HG02642 (cell line): ENCODE results near the gene SKAP2.
A peak's percentile ranks its signal among the peaks of the same experiment; 100 is the strongest.
"Not testable (repeated sequence)": the region's sequence is repeated elsewhere in the genome, so short reads cannot be mapped to it uniquely, and the experiment has no call there.

Experiments used
- ATAC-seq: cut with Tn5 transposase; IDR thresholded peaks from one replicate; pipeline ENCODE4 v1.9.1; 2021; ENCODE audit warnings: mild to moderate bottlenecking; ENCODE audit not compliant: unreplicated experiment, poor library complexity

The SKAP2 gene

DNA sequence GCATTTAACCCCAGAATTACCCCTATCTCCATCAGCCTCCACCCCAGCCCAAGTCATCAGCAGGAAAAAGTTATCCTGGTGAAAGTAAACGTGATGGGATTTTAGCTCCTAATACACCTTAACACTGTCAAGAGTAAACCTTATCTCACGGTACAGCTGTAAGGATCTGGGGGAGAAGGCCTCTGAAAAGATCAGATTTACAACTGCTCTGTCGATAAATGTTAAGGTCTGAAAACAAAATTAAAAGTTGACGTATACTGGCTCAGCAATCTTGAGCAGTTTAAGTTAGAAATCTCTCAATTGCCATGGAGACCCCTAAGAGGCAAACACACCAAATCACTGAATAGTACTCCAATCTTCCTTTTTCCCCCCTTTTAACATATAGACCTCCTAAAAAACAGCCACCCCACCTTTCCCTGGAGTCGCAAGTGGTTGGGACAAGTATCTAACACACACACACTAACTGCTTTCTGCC lies 6.1 kb downstream of the SKAP2 start:
- no peak for ATAC-seq

DNA sequence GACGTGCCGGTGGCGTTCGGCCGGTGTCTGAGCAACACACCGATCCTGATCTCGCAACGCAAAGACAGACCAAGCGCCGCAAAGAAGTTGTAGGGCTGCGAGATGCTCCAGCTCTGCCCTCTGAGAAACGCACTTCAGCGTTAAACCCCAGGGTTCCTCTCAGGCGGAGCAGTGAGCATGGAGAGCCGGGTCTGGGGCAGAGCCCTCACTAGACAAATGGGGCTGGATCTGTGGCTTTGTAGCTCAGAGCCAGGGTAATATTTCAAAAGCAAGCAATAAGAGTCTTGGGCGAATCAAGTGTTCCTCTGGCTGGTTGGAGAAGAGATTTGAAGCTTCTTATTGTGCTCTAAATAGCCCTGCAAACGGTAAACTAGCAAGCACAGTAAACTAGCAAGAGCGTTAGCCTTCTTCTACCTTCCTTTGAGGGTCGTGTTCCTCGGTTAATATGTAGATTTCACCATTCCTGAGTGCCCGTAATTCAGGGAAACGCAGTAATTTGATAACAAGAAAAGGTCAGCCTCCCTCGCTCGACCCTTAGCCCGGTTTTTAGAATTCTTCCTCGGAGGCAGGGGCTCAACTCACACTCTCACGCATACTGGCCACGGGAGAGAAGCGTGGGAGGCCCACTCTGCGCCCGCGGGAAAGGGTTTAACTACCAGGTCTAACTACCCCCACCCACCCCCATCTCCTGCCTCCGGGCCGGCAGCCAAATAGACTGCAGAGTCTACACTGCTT lies 6.7 kb downstream of the SKAP2 start:
- peak; percentile 74 for ATAC-seq

DNA sequence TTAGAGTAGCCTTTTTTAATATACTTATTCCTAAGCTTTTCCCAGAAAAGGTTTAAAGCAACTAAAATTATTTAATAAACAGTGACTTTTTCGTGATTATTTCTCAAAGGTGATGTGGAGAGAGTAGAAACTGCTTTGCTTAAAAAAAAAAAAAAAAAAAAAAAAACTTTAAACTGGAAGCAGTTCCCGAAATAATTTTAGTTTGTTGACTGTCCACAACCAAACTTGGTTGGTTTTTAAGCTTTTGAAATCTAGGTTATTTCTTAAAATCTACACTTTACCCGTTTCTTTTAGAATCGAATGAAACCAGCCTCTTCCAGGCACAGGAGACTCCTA lies 7.3 kb downstream of the SKAP2 start:
- no peak for ATAC-seq

DNA sequence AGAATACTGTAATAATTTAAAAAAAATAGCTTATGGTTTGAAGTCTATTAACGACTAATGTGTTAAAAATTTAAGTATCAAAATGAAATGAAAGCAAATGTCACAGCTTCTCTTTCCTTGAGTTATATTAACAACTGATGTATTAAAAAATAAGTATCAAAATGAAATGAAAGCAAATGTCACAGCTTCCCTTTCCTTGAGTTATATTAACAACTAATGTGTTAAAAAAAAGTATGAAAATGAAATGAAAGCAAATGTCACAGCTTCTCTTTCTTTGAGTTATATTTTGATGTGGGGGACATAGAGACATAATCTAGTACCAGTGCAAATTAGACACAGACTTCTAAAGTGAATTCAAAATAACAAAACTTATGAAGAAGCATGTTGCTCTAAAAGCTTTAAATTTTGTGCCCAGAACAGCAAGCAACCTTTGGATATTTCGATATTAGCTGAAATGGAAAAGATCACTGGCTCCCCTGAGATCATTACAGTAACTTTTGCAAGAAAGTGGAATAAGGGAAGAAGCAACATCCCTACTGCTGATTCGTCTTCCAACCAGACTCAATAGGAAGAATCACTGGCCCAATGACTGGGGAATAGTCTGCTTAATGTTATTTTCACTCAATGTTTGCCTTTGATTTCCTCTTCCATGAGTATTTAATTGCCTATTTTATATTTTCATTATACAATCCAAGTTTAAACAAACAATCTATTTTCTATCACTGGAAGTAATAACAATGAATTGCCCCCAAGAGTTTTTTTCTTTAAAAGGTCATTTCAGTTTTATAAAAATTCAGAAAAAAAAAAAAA lies 8.0 kb downstream of the SKAP2 start:
- ATAC-seq, result no peak

DNA sequence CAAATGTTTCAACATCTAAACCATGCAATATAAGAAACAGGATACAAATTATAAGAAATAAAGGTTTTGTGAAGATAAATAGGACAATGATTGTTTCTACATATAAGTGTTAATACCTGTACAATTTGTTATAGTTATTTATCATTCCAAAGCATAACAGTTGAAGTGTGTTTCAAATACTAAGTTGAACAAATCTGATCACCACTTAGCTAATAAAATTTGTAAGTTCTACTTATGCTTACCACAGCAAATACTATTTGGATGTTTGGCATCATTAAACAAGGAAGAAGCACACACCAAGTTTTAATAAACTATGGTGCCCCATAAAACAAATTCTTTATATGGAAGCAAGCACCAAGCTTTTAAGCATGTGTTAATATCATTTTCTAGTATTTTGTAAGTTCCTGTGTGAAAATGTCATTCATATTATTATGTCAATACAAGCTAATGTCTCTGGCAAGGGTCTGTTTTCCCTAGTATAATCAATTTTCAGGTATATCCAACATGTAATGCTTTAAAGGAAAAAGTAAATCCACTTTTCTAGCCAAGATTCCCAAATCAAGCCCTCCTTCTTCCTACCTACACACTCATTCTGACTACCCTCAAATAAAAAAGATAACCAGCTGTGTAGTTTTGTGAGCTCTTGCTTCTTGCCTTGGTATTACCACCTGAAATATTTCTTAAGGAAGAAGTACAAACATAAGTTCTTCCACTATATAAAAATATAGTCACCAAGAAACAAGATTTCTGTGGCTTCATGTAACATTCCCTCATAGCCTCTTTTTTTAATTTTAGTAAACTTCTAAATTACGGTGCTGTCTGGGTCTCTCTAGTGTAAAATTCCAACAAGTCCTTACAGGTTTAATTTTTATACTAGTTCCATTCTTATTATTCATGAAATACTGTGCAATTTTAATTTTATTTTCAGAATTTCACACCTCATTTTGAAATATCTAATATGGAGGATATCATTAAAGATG lies 9.2 kb downstream of the SKAP2 start:
- ATAC-seq, result no peak

DNA sequence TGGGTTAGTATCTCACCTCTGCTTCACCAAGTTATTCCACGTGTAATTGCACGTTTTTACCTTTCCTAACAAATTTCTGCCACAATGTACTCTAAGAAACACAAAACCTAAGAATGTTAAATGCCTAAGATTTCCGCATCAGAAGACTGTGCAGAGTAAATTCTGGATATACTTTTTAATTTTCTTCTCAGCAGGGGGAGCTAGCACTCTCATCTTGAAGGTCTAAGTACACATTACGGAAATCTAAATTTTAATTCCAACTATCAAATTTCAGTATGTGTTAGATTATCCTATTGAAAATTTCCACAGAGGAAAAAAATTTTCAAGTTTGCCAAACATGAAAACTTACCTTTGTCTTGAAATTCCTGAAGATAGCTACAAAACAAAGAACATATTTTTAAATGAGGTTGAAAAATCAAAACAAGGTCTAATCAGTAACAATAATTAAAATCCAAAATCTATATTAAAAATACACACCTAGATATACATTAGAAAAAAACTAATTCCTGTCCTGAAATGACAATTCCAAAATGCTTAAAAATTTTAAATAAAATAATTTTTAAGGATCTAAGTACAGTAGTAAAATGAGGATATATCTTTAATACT lies 10.5 kb downstream of the SKAP2 start:
- ATAC-seq, result no peak

DNA sequence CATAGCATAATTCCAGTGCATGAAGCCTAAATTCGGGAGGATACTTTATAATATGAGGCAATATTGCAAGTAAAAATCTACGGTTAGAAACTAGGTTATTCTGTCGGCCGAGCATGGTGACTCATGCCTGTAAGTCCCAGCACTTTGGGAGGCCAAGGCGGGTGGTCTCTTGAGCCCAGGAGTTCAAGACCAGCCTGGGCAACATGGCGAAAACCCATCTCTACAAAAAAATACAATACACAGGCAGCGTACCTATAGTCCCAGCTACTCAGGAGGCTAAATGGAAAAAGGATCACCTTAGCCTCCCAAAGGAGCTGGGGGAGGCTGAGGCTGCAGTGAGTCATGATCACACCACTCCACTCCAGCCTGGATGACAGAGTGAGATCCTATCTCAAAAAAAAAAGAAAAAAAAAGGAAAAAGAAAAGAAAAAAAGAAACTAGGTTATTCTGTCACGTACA lies 14.2 kb downstream of the SKAP2 start:
- no peak for ATAC-seq

DNA sequence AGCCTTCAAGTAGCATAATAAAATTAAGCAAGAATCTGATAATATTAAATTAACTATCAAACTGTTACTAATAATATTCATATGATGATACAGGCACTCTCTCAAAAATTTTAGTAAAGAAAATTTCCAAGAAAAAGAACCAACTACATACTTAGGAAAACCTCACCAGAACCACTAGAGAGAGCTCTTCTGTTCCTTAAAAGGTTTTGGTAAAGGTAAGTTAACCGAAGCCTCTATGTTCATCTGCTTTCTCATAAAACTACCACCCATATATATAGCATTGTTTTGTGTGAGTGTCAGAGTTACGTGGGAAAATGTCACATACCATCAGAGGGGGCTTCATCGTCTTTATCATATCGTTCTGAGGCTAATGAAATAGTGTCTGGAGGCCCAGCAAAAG lies 20.7 kb downstream of the SKAP2 start:
- no peak for ATAC-seq

DNA sequence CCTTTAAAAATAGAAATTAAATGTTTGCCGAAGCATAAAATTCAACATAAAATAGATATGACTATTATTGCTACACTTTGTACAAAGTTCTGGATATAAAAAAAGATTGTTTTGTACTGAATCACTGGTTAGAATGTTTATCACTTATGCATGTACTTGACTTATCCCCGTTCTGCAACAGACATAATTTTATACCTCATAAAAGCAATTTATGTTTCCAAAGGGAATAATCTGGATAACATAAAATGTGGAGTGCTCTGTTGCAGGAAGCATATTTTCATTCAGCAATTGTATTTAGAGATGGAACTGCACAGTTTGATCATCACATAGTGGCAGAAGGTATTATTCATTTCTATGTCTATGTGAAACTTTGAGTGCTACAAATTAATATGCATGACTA lies 21.5 kb downstream of the SKAP2 start:
- no peak for ATAC-seq

DNA sequence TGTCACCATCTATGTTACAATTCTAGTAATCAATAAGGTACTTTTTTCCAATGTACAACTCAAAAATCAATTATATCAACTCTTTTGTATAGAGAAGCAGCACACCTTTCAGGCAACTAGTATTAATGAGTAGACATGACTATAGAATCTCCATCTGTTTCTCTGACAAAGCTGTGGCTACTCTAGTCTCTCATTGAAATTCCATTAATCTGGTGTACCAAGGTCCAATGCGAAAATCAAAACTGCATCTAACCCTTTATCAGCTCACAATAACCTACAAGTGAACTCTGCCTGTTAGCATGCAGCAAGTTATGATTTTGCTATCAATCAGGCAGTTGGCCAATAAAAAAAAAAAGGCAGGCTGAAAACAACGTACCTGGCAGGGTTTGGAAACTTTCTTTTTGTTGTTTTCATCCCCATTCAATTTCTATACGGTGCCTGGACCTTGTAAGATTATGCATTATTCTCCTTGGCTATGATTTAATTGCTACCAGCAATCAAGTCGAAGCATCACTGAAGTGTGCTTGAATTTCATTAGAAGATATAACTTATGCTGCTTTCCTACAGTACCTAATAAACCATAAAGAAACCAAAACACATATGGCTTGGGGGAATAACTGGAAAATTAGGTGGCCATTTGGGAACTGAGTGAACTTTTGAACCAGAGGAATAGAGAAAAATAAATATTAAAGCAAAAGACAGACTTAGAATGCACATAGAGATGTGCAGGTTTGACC lies 23.2 kb downstream of the SKAP2 start:
- no peak for ATAC-seq

DNA sequence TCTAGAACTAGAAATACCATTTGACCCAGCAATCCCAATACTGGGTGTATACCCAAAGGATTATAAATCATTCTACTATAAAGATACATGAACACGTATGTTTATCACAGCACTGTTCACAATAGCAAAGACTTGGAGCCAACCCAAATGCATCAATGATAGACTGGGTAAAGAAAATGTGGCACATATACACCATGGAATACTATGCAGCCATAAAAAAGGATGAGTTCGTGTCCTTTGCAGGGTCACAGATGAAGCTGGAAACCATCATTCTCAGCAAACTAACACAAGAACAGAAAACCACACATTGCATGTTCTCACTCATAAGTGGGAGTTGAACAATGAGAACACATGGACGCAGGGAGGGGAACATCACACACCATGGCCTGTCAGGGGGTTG lies 27.6 kb downstream of the SKAP2 start:
- not testable (repeated sequence) for ATAC-seq

DNA sequence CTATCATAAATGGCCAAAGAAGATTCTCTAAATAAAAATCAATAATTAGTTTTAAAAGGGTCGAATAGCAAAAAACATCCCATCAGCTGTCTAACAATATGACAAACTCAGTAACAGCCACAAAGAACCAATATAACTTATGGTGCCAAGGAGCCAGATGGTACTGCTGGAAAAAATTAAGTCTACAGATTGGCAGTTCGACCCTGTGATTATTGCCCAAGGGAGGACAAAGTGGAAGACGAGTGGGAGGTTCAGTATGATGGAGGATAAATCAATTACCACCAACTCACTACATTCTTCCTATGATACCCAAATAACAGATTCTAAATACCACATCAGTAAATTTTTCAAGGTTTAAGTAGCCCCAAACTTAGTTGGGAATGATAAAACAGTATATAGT lies 49.0 kb downstream of the SKAP2 start:
- ATAC-seq, result no peak

DNA sequence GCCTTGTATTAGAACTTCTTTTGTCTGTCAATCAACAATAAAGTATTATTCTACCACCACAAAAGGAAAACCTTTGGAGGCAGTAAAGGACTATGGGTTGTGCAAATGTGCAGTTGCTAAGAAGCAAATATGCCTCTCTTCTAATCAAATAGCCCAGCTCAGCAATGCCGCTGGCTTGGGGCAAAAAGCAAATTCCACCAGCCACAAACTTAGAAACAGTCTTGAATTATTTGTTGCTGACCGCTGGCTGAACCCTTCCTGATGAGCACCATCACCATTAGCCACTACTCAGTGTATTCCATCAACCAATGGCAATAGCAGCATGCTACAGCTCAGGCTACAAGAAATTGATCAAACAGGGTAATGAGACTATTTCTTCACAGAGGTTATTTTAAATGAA lies 51.0 kb downstream of the SKAP2 start:
- ATAC-seq, result no peak

DNA sequence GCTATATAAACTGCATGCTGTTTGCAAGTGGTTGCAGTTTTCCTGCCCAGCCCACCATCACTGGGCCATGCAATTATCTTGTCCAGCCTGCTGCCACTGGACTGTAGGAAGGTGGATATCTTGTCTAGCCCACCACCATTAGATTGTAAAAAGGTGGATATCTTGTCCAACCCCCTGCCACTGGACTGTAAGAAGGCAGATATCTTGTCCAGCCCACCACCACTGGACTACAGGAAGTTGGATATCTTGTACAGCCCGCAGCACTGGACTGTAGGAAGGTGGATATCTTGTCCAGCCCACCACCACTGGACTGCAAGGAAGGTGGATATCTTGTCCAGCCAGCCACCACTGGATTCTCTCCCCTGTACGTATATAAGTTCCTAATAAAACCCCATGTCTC lies 69.8 kb downstream of the SKAP2 start:
- ATAC-seq, result no peak

DNA sequence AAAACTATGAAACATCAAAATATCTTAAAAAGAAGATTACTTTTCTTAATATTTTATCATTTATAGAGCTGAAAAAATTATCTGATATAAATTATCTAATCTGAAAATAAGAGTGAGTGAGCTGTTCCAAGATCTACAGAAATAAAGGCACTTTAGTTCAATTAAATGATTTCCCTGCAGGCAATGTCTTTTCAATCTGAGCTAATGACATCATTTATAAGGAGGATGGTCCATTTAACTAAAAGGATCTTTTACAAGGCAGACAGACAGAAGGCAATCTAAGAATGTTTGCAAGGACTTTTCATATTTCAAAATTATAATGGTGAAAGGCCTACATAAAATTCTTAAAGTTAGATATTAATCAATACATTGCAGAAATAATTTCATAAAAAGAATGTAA lies 71.8 kb downstream of the SKAP2 start:
- ATAC-seq, result no peak

DNA sequence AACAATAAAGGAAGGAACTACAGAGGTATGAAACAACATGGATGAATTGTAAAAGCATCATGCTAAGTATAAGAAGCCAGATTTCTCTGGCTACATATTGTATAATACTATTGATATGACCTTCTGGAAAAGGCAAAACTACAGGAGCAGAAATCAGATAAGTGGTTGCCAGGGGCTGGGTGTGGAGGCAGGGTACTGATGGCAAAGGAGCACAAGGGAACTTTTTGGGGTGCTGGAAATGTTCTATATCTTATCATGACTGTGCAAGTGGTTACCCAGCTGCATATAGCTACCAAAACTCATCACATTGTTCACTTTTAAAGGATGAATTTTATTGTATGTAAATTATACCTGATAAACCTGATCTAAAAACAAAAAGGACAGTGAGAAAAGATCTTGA lies 72.4 kb downstream of the SKAP2 start:
- no peak for ATAC-seq

DNA sequence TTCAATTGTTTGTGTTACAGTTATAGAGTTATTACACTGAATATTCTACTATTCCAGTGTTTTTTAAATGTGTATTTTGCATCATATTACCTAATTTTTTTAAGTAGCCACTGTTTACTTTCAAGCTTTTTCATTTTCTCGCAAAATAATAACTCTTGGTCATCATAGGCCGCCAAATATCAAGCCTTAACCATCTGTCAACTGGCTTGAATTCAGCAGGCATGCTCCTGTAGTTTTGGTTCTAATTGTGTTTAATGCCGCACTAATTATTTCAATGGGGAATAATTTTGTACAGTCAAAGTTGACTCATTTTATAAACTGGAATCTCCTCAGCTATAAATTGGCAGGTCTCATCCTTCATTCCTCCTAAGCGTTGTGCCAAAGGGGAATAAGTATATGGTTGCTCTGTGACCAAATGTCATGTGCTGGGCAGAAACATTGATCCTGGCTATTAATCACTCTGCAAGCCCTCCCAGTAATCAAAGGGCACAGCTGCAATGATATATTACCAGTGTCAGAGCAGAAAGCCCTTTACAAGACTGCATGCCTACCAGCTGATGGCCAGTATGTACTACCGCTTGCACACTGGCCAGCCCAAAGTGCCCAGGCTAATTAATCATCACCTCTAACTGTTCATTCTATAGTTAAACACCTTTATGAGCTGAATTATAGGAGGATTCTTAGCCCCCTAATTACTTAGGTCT lies 74.8 kb downstream of the SKAP2 start:
- ATAC-seq, result no peak

DNA sequence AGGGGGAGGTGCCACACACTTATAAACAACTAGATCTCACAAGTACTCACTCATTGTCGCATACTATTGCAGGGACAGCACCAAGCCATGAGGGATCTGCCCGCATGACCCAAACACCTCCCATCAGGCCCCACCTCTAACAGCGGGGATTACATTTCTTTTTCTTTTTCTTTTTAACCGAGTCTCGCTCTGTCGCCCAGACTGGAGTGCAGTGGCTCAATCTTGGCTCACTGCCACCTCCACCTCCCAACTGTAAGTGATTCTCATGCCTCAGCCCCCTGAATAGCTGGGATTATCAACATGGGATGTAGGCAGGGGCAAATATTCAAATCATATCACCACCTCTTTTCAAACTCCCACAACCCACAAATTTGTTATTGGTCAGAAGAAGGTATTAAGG lies 76.7 kb downstream of the SKAP2 start:
- no peak for ATAC-seq

DNA sequence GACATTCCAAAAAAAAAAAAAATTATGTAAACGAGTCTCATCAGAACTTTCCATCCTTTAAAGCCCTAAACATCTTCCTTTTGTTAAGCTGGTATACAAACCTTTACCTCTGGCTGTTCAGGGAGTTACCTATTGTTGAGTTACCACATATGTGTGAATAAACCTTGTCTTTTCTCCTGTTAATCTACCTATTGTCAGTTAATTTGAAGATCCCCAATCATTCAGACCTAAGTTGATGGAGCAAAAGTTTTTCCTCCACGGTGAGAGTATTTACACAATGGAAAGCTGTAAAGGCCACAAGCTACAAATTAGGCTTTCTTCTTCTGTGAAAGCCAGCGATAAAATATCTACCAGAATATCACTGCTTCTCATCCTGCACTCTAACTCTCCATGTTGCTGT lies 80.3 kb downstream of the SKAP2 start:
- ATAC-seq, result no peak
